Spleen (tissue), 7 donors: ENCODE measurements around the gene NRBF2.

Experiments
- POLR2A ChIP-seq, 3 donors: fragments of 450-650 bp; IDR thresholded peaks; one replicate each; pipeline ENCODE4 v1.5.1; 2017; ENCODE audit warnings: antibody characterized with exemption in 3 of 3, mild to moderate bottlenecking in 1 of 3
- POLR2AphosphoS5 ChIP-seq, 3 donors: sonication (generic); formaldehyde crosslinking; IDR thresholded peaks; one replicate each; pipeline ENCODE4 v1.5.1; 2017; ENCODE audit warnings: antibody characterized with exemption in 3 of 3
- TF ChIP-seq, protein P1 (sequence below), 11 experiments: fragments of 200-600 bp in 7 of 11; fragments of 450-650 bp in 4 of 11; sonication (generic) in 4 of 11; IDR thresholded peaks in 8 of 11; conservative IDR thresholded peaks in 3 of 11; 1 replicate in 7 of 11; 2 replicates in 4 of 11; pipeline versions ENCODE4 v1.4.0 to v1.8.0; 2016 to 2021; ENCODE audit warnings: antibody characterized with exemption in 11 of 11, inconsistent platforms in 4 of 11, mild to moderate bottlenecking in 1 of 11
- donor health status: DM: no; HTN: no; CAD: no; lungs with moderate emphysema.
- donor health status: DM: no; HTN: no; CAD: no.
- donor health status: DM: no; HTN: no; CAD: no.

GRCh38 chr10:63192826-63193225 lies 59.7 kb downstream of the NRBF2 start:
- TF ChIP-seq, protein P1, sequence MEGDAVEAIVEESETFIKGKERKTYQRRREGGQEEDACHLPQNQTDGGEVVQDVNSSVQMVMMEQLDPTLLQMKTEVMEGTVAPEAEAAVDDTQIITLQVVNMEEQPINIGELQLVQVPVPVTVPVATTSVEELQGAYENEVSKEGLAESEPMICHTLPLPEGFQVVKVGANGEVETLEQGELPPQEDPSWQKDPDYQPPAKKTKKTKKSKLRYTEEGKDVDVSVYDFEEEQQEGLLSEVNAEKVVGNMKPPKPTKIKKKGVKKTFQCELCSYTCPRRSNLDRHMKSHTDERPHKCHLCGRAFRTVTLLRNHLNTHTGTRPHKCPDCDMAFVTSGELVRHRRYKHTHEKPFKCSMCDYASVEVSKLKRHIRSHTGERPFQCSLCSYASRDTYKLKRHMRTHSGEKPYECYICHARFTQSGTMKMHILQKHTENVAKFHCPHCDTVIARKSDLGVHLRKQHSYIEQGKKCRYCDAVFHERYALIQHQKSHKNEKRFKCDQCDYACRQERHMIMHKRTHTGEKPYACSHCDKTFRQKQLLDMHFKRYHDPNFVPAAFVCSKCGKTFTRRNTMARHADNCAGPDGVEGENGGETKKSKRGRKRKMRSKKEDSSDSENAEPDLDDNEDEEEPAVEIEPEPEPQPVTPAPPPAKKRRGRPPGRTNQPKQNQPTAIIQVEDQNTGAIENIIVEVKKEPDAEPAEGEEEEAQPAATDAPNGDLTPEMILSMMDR (IDR thresholded peaks at IDR 0.05 in 8 of 11, conservative IDR thresholded peaks at IDR 0.05 in 3 of 11) = no peak
- TF ChIP-seq POLR2A (IDR thresholded peaks at IDR 0.05) = no peak
- no peak for TF ChIP-seq POLR2AphosphoS5 (IDR thresholded peaks at IDR 0.05)
